HG03460 (cell line): ENCODE results near the gene RFLNA.

Experiments
- ATAC-seq: cut with Tn5 transposase; IDR thresholded peaks from one replicate; pipeline ENCODE4 v1.9.1; 2021; ENCODE audit not compliant: unreplicated experiment

Gene RFLNA

GRCh38 chr12:124294780-124295341, at the start of gene RFLNA:
Gene RFLNA, plus strand, starts transcription at chr12:124295093. Its CDS starts 337 bp downstream, at chr12:124295430.
- no peak for ATAC-seq

DNA sequence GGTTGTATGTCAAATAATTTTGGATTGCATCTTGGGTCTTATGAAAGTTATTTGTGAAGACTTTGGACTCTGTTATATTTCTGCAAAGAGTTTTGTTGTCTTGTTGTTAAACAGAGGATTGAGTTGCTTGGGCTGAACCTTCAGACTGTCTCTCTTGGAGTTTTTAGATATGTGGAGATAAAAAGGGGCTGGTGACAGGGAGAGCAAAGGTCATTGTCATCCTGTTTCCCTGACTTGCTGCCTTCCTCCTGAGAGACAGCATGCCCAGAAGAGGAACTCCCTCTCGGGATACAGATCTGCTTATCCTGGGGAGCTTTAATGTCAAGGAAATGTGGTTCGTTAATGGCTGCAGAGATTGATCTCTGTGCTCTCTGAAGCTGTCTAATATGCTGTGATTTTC, 47.6 kb upstream of the RFLNA start:
- ATAC-seq: no peak

DNA sequence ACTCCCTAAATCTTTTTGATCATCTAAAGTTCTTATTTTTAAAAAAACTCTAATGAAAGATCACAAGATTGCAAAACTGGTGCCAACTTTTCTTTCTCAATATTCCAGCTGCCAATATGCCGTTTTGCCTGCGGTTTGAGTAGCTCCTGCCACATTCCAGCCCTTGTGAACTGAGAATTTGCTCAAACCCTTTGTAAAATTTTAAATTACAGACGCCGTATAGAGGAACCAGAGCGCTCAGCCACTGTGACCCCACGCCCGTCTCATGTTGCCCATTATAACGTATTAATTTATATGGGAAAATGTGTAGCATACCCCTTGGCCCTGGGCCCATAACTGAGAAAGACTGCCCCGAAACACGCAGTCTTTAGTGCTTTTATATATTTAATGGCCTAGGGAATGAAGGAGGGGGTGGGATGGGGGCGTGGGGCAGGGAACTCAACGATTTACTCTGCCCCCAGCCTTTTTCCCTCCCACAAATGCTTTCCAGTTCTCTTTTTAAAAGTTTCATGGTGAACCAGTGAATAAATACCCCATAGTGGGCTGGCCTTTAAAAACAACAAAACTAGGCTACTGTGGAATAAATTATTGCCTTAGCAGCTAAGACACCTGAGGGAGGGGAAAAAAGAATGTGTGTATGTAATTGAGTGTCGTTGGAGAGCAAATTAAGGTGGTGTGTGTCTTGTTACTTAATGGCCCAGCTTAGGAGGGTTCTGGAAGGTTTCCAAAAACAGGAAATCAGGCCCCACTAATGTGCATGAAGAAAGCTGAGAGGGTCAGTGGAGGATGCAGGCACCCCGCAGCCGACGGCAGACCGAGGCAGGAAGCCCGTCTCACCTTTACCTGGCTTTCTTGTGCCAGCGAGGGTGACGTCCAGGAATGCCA, 45.7 kb upstream of the RFLNA start:
- ATAC-seq: no peak

DNA sequence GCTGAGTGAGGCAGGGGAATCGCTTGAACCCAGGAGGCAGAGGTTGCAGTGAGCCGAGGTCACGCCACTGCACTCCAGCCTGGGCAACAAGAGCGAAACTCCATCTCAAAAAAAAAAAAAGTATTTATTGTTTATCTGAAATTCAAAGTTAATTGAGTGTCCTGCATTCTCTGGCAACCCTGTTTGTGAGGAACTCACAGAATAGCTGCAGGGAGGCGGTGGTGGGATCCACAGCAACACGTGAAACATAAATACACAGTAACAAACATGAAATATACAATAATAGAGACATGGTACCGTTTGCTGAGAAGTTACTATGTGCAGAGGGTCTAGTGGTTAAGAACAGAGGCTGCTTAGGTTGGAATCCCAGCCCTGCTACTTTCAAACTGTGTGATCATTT, 43.7 kb upstream of the RFLNA start:
- no peak for ATAC-seq

- ATAC-seq: no peak
These were observed 41.9 kb upstream of the RFLNA start for GRCh38 chr12:124252964-124253363.

GRCh38 chr12:124254126-124254525, 40.8 kb upstream of the RFLNA start:
- no peak for ATAC-seq

GRCh38 chr12:124259154-124260066, 35.5 kb upstream of the RFLNA start:
- no peak for ATAC-seq

GRCh38 chr12:124261885-124262284, 33.0 kb upstream of the RFLNA start:
- no peak for ATAC-seq

GRCh38 chr12:124264089-124264795, 30.7 kb upstream of the RFLNA start:
- ATAC-seq: no peak

- no peak for ATAC-seq
These were observed 30.0 kb upstream of the RFLNA start for GRCh38 chr12:124264879-124265278.

DNA sequence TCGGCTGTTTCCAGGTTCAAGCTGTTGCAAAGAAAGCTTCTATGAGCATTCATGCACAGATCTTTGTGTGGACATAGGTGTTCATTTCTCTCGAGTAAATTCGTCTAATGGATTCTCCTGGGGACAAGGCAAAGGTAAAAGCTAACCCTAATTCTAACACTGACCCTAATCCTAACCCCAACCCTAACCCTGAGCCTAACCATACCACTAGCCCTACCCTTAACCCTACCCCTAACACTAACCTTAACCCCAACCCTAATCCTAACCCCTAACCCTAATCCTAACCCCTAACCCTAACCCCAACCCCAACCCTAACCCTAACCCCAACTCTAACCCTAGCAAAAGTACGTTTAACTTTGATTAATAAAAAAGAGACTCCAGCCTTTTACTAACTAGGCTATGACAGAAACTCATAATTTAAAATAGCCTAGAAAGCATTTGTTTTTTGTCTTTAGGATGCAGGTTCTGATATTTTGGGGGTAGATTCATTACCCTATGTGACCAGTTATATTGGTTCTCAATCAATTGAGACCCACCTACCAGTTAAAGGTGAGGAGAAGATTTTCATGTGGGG, 27.6 kb upstream of the RFLNA start:
- no peak for ATAC-seq

GRCh38 chr12:124270671-124271070, 24.2 kb upstream of the RFLNA start:
- ATAC-seq: no peak

DNA sequence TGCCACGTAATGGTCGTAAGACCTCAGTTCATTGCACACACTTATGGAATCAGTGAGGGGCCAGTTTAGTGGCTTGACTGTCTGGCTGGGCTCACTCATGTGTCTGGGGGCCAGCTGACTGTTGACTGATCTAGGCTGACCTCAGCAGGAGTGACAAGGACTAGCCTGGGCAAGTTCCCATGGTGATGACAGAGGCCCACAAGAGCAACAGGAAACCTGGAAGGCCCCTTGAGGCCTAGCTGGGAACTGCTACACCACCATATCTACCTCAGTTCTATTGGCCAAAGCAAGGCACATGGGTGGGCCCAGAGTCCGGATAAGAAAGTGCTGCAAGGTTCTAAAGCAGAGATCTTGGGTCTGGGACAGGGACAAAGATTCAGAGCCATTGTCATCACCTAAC, 21.3 kb upstream of the RFLNA start:
- ATAC-seq: peak; percentile 61

- ATAC-seq: no peak
These were observed 18.6 kb upstream of the RFLNA start for GRCh38 chr12:124276337-124276736.

DNA sequence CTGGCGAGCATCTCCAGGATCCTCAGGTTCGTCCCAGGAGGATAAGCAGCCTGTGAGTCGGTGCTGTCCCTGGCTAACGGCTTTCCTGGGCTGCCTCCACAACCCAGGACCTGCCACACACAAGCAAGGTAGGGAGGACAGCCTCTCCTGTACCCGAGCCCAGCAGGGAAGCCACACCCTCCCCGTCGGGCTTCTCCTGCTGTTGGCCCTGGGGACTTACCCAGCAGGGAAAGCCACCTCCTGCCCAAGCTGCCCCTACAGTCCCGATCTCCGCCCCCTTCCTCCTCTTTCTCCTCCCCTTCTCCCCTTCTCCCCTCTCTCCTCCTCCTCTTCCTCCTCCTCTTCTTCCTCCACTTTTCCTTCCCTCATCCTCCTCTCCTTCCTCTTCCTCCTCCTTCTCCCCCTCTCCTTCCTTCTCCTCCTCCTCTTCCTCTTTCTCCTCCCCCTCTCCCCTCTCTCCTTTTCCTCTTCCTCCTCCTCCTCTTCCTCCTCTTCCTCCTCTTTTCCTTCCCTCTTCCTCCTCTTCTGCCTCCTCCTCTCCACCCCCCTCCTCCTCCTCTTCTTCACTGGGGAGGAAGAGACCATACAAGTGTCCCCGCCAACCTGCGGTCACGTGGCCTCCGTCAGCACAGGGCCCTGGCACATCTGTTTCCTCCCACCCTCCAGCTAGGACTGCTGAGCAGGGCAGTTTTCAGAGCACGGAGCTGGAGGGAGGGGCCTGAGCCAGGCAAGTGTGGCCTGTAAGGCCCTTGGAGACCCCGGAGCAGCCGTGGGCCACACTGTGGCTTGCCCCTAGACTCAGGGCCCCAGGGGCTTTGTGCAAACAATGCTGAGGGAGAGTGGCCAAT, 17.3 kb upstream of the RFLNA start:
- ATAC-seq: no peak

- no peak for ATAC-seq
These were observed 16.3 kb upstream of the RFLNA start for GRCh38 chr12:124278389-124279101.

- ATAC-seq: no peak
These were observed 15.6 kb upstream of the RFLNA start for GRCh38 chr12:124279315-124279714.

DNA sequence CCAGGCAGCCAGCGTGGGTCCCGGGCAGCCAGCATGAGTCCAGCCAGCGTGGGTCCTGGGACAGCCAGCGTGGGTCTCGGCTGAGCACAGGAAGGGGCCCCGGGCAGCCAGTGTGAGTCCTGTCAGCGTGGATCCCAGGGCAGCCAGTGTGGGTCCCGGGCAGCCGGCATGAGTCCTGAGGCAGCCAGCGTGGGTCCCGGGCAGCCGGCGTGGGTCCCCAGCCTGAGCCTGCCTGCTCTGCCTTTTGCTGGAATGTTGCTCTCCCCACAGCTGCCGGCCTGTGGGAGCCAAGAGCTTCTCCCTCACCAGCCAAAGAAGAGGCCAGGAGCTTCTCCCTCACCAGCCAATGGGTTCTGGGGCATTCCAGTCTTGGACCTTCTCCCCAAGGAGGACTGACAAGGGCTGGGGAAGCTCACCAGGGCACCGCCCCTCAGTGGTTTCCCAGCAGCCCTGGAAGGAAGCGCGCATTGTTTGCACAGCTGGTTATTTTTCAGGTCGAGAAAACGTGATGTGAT, 15.0 kb upstream of the RFLNA start:
- no peak for ATAC-seq

- ATAC-seq: no peak
These were observed 13.6 kb upstream of the RFLNA start for GRCh38 chr12:124281309-124281708.
